Transverse colon (tissue), 4 donors: Measurements from ENCODE around the gene ZNF391. TPM values are rescaled to one million over a fixed set of nuclear protein-coding genes. Genes with fewer than 3 reads are reported as not detected.

Source experiments
- DNase-seq: peaks from one replicate; pipeline ENCODE4 v3.0.0-alpha.2; 2019
- H3K27ac ChIP-seq, 4 donors: fragments of 200-600 bp; sonication (generic); 2 replicates each; pipeline ENCODE4 v1.5.1; 2016 to 2018; ENCODE audit warnings: inconsistent platforms in 4 of 4
- H3K27me3 ChIP-seq: fragments of 200-600 bp; sonication (generic); 2 replicates; pipeline ENCODE4 v1.5.1; 2017; ENCODE audit warnings: inconsistent platforms
- H3K36me3 ChIP-seq, 4 donors: fragments of 200-600 bp; sonication (generic); 2 replicates each; pipeline ENCODE4 v1.5.1; 2017 to 2019; ENCODE audit warnings: inconsistent platforms in 4 of 4
- H3K4me1 ChIP-seq, 4 donors: fragments of 200-600 bp; sonication (generic); 2 replicates each; pipeline ENCODE4 v1.5.1; 2017 to 2020; ENCODE audit warnings: inconsistent platforms in 4 of 4
- H3K4me3 ChIP-seq, 4 donors: fragments of 200-600 bp; sonication (generic); 1 replicate in 1 of 4; 2 replicates in 3 of 4; pipeline versions ENCODE4 v1.5.1 to v1.6.1; 2017 to 2019; ENCODE audit warnings: inconsistent platforms in 4 of 4
- H3K9me3 ChIP-seq, 2 donors: fragments of 200-600 bp; sonication (generic); 2 replicates each; pipeline ENCODE4 v1.5.1; 2017 to 2019; ENCODE audit warnings: inconsistent platforms in 2 of 2
- EP300 ChIP-seq: sonication (generic); formaldehyde crosslinking; IDR thresholded peaks from one replicate; pipeline ENCODE4 v1.6.1; 2017; ENCODE audit warnings: antibody characterized with exemption, low read depth
- POLR2A ChIP-seq: fragments of 450-650 bp; IDR thresholded peaks from one replicate; pipeline ENCODE4 v1.6.1; 2016; ENCODE audit warnings: antibody characterized with exemption, mild to moderate bottlenecking, moderate library complexity
- POLR2AphosphoS5 ChIP-seq, 3 donors: sonication (generic); formaldehyde crosslinking; IDR thresholded peaks; one replicate each; pipeline ENCODE4 v1.6.1; 2016; ENCODE audit warnings: antibody characterized with exemption in 3 of 3
- WGBS, 2 donors: methylation state at CpG; one replicate each; pipeline ENCODE4 v1.1.5; 2018; ENCODE audit warnings: low coverage in 1 of 2; 5-methylcytosine and 5-hydroxymethylcytosine counted together
- in situ Hi-C, 4 donors: fragments of 200-750 bp; cut with MboI; loops; one replicate each; pipeline versions ENCODE4 v1.15.0 to v1.15.1; 2017; ENCODE audit warnings: low sequenced_read_pairs in 3 of 4, low pct_ligation_motif_present in 1 of 4, low pct_unique_long_range_greater_than_20kb in 1 of 4
- intact Hi-C: fragments of 100-400 bp; cut with DNase I; formaldehyde crosslinking; loops from one replicate; pipeline ENCODE4 v1.15.1; 2023; ENCODE audit warnings: low total_unique reads
- total RNA-seq, 4 donors: library from RNA; depleted of rRNA; stranded (reverse); fragments of >200 nt; gene quantifications; one replicate each; pipeline ENCODE4 v1.1.0, GENCODE V29; 2016
- TF ChIP-seq, protein P1 (sequence below), 5 experiments: fragments of 200-600 bp in 3 of 5; fragments of 450-650 bp in 2 of 5; sonication (generic) in 3 of 5; IDR thresholded peaks; 1 replicate in 2 of 5; 2 replicates in 3 of 5; pipeline ENCODE4 v1.5.1; 2016 to 2017; ENCODE audit warnings: antibody characterized with exemption in 5 of 5, inconsistent platforms in 3 of 5, mild to moderate bottlenecking in 2 of 5, moderate library complexity in 1 of 5

ZNF391 gene
- total RNA-seq, 4 donors from 2014 or later: 0.75 to 2.4 (median 1.2) TPM; not detected in 1

DNA sequence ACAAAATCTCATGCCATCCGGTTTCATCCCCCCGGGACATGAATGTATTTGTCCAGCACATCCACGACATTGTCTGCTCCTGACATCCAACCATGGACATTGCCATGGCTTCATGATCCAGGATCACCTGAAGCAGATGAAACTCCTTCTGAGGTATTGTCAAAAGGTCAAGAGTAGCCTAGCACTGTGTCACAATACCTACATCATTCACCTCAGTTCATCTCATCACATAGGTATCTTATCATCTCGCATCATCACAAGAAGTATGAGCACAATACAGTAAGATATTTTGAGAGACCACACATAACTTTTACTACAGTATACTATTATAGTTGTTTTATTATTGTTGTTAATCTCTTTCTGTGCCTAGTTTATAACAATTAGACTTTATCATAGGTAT lies 50.8 kb downstream of the ZNF391 start:
- intact Hi-C loops (no loop called here), in situ Hi-C loops (no loop called here)
- no peak for TF ChIP-seq POLR2AphosphoS5 (IDR thresholded peaks at IDR 0.05)
- TF ChIP-seq, protein P1, sequence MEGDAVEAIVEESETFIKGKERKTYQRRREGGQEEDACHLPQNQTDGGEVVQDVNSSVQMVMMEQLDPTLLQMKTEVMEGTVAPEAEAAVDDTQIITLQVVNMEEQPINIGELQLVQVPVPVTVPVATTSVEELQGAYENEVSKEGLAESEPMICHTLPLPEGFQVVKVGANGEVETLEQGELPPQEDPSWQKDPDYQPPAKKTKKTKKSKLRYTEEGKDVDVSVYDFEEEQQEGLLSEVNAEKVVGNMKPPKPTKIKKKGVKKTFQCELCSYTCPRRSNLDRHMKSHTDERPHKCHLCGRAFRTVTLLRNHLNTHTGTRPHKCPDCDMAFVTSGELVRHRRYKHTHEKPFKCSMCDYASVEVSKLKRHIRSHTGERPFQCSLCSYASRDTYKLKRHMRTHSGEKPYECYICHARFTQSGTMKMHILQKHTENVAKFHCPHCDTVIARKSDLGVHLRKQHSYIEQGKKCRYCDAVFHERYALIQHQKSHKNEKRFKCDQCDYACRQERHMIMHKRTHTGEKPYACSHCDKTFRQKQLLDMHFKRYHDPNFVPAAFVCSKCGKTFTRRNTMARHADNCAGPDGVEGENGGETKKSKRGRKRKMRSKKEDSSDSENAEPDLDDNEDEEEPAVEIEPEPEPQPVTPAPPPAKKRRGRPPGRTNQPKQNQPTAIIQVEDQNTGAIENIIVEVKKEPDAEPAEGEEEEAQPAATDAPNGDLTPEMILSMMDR (IDR thresholded peaks at IDR 0.05): no peak
- TF ChIP-seq POLR2A: no peak
- no peak for TF ChIP-seq EP300
- no peak overlapping the region for H3K27ac ChIP-seq
- no peaks in the 10 kb centered on the region for H3K36me3 ChIP-seq
- WGBS, 2 donors: 94 to 100% methylated on average over 4 of the region's 4 CpGs
- no peak overlapping the region for H3K4me3 ChIP-seq
- H3K27me3 ChIP-seq: no peaks in the 10 kb centered on the region
- DNase-seq: no peak
- peaks cover 0 to 9% of the 10 kb centered on the region in 2 donors for H3K9me3 ChIP-seq
- no peaks in the 10 kb centered on the region for H3K4me1 ChIP-seq

- 99 to 100% methylated on average over 2 to 3 of the region's 3 CpGs for WGBS, 2 donors
- DNase-seq: no peak
- in situ Hi-C loops (no loop called here), intact Hi-C loops (no loop called here)
- H3K9me3 ChIP-seq: peaks cover 7 to 9% of the 10 kb centered on the region in 2 donors
- H3K4me3 ChIP-seq: no peak overlapping the region
- no peaks in the 10 kb centered on the region for H3K4me1 ChIP-seq
- H3K27ac ChIP-seq: no peak overlapping the region
- no peaks in the 10 kb centered on the region for H3K36me3 ChIP-seq
- no peaks in the 10 kb centered on the region for H3K27me3 ChIP-seq
- no peak for TF ChIP-seq POLR2A
- no peak for TF ChIP-seq EP300
- TF ChIP-seq, protein P1 (IDR thresholded peaks at IDR 0.05): no peak
- no peak for TF ChIP-seq POLR2AphosphoS5 (IDR thresholded peaks at IDR 0.05)
These were observed 52.4 kb downstream of the ZNF391 start for GRCh38 chr6:27441001-27441400.

- Histone ChIP-seq H3K4me1 (no peaks in the 10 kb centered on the region), H3K4me3 (no peak overlapping the region), H3K27ac (no peak overlapping the region), H3K9me3 (peaks cover 16 to 18% of the 10 kb centered on the region in 2 donors), H3K27me3 (no peaks in the 10 kb centered on the region), H3K36me3 (no peaks in the 10 kb centered on the region)
- 88 to 100% methylated on average over 1 of the region's 1 CpG for WGBS, 2 donors
- no peak for TF ChIP-seq POLR2AphosphoS5 (IDR thresholded peaks at IDR 0.05)
- no peak for TF ChIP-seq POLR2A
- TF ChIP-seq, protein P1 (IDR thresholded peaks at IDR 0.05): no peak
- no peak for TF ChIP-seq EP300
- DNase-seq: no peak
- intact Hi-C loops: no loop called here
- in situ Hi-C loops: no loop called here
These were observed 54.4 kb downstream of the ZNF391 start for GRCh38 chr6:27442932-27443331.

DNA sequence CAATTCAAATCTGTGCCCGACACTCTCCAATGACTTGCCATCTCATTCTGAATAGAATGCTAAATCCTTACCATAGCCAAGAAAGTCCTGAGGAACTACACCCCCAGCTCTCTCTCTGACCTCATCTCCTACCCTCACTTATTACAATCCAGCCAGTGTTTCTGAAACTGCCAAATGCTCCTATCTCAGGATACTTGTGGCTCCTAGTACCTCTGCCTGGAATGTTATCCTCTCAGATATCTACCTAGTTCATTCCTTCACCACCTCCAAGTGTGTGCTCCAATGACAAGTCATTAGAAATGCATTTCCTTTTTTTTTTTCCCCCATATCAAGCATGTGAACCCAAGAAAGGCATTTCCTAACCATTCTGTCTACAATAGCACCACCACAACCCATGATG lies 59.9 kb downstream of the ZNF391 start:
- no peak for DNase-seq
- Histone ChIP-seq H3K27ac (no peak overlapping the region), H3K36me3 (peaks cover 5 to 47% (median 22%) of the 10 kb centered on the region in 4 donors), H3K27me3 (no peaks in the 10 kb centered on the region), H3K4me1 (no peaks in the 10 kb centered on the region), H3K9me3 (peaks cover 65 to 66% of the 10 kb centered on the region in 2 donors), H3K4me3 (no peak overlapping the region)
- intact Hi-C loops (no loop called here), in situ Hi-C loops (no loop called here)
- 100% methylated on average over 1 of the region's 1 CpG for WGBS, 2 donors
- TF ChIP-seq EP300 (no peak), POLR2AphosphoS5 (IDR thresholded peaks at IDR 0.05) (no peak), POLR2A (no peak)
- TF ChIP-seq, protein P1 (IDR thresholded peaks at IDR 0.05): no peak
